HG02623 (cell line): ENCODE data around the gene PCGF2.

Experiments used
- ATAC-seq: cut with Tn5 transposase; IDR thresholded peaks from one replicate; pipeline ENCODE4 v1.9.1; 2021; ENCODE audit warnings: moderate library complexity; ENCODE audit not compliant: unreplicated experiment

PCGF2 gene

GRCh38 chr17:38719943-38720641, 28.0 kb downstream of the PCGF2 start:
- ATAC-seq: no peak

DNA sequence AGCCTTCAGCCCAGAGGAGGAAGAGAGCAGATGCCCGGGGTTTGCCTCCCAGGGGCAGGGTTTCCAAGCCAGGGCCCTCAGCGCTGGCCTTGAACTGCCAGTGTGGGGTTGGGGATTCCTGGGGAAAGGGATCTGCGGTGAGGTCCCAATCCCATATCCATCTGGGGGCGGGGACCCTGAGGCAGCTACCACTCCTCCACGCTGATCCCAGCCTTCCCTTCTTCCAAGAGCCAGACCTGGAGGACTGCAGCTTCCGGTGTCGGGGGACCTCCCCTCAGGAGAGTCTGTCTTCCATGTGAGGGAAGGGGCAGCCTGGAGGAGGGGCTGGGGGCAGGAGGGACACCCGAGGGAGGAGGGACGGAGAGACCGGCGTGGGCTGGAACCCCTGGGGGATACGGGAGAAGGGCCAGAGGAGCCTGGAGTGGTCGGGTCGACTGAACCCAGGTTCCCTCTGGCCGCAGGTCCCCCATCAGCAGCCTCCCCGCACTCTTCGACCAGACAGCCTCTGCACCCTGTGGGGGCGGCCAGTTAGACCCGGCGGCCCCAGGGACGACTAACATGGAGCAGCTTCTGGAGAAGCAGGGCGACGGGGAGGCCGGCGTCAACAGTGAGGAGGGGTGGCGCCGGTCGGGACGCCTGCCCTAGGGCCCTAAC, 28.7 kb downstream of the PCGF2 start:
- ATAC-seq: no peak

- ATAC-seq: no peak
These were observed 30.9 kb downstream of the PCGF2 start for GRCh38 chr17:38717139-38717745.

DNA sequence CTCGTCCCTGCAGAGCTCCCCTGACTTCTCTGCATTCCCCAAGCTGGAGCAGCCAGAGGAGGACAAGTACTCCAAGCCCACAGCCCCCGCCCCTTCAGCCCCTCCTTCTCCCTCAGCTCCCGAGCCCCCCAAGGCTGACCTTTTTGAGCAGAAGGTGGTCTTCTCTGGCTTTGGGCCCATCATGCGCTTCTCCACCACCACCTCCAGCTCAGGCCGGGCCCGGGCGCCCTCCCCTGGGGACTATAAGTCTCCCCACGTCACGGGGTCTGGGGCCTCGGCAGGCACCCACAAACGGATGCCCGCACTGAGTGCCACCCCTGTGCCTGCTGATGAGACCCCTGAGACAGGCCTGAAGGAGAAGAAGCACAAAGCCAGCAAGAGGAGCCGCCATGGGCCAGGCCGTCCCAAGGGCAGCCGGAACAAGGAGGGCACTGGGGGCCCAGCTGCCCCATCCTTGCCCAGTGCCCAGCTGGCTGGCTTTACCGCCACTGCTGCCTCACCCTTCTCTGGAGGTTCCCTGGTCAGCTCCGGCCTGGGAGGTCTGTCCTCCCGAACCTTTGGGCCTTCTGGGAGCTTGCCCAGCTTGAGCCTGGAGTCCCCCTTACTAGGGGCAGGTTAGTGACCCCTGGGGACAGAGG, 31.6 kb downstream of the PCGF2 start:
- no peak for ATAC-seq

- no peak for ATAC-seq
These were observed 32.8 kb downstream of the PCGF2 start for GRCh38 chr17:38715216-38715943.

DNA sequence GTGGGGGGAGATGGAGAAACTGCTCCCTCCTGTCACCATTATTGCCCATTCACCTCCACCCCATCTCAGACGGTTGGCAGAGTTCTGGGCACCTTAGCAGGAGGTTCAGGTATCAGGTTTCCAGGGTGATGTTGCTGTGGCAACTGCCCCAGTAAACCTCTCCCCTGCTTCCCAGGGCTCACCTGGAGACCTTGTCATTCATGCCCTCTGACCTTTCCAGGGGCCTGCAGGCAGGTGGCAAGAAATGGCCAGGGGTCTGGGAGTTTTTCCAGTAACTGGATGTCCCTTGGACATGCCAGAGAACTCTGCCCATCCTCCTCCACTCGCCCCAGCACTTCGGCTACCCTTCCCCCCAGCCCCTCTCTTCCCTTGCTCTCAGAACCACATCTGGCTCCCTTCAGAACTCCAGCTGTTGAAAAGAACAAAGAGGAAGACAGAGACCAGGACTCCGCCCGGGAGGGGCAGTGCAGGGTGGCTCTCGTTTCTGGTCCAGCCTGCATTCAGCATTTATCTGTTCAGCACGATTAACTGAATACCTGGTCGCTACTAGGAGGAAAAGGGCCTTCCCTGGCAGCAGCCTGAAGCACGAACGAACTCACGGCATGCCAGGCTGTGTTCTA, 34.6 kb downstream of the PCGF2 start:
- no peak for ATAC-seq

DNA sequence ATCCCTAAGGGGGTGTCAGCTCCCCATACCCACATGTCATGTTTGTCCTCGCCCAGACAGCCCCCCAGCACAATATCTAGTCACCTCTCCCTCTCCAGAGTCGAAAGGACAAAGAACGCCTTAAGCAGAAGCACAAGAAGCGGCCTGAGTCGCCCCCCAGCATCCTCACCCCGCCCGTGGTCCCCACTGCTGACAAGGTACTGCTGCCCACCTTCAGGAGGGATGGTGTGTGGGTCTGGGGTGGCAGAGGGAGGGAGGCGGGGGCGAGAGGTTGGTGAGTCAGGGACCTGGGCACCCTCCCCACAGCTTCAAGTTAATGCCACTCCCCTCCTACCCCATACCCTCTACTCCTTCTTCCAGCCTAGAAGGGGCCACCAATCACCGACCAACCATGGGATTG, 35.5 kb downstream of the PCGF2 start:
- no peak for ATAC-seq

DNA sequence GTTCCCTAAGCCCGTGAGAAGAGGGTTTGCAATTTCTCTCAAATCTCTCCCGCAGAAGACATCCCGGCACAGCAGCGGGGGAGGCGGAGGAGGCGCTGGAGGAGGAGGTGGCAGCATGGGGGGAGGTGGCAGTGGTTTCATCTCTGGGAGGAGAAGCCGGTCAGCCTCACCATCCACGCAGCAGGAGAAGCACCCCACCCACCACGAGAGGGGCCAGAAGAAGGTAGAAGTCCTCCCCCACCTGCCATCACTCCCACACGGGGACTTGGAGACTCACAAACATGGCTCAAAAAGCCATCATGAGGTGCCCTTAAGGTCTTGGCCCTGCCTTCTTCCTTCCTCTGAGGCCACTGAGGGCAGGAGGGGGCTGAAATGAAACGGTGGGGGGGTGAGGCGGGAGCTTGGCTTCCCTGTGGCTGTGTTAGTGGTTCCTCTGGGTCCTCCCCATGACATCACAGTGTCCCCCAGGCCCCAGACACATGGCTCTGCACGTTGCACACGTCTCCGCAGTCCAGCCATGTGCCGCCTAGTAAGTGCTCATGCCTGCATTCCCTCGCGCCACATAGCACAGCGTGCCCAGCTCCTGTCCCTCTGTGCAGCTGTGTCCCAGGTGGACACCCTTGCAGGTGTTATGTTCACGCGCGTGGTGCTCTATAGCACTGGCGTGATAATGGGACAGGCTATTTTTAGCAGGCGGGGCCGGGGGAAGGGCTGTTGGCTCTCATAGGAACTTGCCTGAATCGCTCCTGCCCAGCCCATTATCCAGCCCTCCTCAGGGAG, 36.2 kb downstream of the PCGF2 start:
- no peak for ATAC-seq

DNA sequence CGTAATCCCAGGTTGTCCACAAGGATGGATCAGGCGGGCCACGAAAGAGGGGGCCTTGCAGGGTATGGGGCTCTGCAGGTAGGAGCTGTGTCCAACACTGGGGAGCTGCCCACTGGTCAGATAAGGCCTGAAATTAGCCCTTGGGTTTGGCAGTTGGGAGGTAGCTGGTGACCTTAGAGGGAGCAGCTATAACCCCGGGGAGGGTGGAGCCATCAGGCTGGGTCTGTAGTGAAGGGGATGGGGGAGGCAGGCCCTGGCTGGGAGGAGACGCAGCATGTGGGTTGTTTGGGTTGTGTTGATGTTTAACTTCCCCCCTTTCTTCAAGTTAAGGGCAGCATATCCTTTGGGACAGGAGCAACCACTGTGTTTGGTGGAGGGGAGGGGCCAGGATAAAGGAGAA, 37.2 kb downstream of the PCGF2 start:
- ATAC-seq: no peak

GRCh38 chr17:38710604-38710962, 37.6 kb downstream of the PCGF2 start:
- no peak for ATAC-seq

- ATAC-seq: no peak
These were observed 38.1 kb downstream of the PCGF2 start for GRCh38 chr17:38709864-38710603.

- no peak for ATAC-seq
These were observed 38.9 kb downstream of the PCGF2 start for GRCh38 chr17:38709104-38709820.

- ATAC-seq: no peak
These were observed 40.3 kb downstream of the PCGF2 start for GRCh38 chr17:38707678-38708351.

DNA sequence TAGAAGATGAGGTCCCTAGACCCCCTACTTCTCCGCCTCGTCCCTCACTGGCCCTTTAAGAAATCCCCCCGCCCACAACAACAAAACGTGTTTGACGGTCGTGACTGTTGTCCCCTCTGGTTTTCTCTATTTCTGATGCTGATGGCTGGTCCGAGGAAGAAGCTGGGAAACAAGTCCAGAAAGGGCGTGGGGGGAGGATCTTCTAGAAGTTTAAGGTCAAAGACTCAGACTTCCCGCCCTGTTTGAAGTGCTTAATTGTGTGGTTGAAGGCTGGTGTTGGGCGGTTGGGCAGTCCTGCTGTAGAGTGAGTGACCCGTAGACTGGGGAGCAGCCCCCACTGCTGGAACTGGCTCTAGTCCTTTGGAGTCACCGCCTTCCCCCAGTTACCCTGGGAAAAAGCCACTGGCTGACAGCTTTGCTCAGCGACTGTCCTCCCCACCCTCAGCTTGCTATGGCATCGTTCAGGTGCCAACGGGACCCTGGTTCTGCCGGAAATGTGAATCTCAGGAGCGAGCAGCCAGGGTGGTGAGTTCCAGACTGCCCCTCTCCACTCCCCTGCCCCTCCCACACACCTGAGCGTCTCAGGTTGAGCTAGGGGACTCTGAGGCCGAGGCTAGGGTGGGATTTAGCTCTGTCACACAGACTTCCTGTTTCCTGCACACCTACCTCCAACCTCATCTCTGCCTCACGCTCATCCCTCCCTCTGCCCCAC, 41.5 kb downstream of the PCGF2 start:
- no peak for ATAC-seq

GRCh38 chr17:38705803-38706504, 42.2 kb downstream of the PCGF2 start:
- ATAC-seq: no peak

GRCh38 chr17:38705523-38705802, 42.7 kb downstream of the PCGF2 start:
- no peak for ATAC-seq
